Measurements from ENCODE around the gene CD109. TPM values are rescaled to one million over a fixed set of nuclear protein-coding genes. Genes with fewer than 3 reads are reported as not detected.

CD109 gene
- under 1 TPM in 1 of 6 donors, not detected in 5; 0.07 TPM for polyA plus RNA-seq (ENCODE audit: low read depth in 6 of 6)

- peak; percentile 35 to 60 for ATAC-seq (ENCODE audit: low read depth in 2 of 2)
- Mint-ChIP-seq H3K4me1 (peaks cover 13 to 25% (median 17%) of the 10 kb centered on the region in 3 donors), H3K36me3 (peaks cover 0 to 4% of the 10 kb centered on the region in 2 donors), H3K9me3 (peaks cover 0 to 6% (median 2%) of the 10 kb centered on the region in 7 donors), H3K4me3 (peak within 1 kb of the TSS; percentile 69 to 92 (median 84)), H3K27ac (no peak within 1 kb of the TSS), H3K27me3 (peaks cover 40 to 69% (median 54%) of the 10 kb centered on the region in 3 donors)
- peak; percentile 10 for DNase-seq
Observed at GRCh38 chr6:73695619-73696421, at the start of gene CD109. Gene CD109 (plus strand): TSS chr6:73696203. CDS start chr6:73696216, 13 bp downstream.

- ATAC-seq (ENCODE audit: low read depth in 2 of 2) (no peak), DNase-seq (no peak)
- H3K27ac Mint-ChIP-seq, result no peak overlapping the region
- H3K36me3 Mint-ChIP-seq, result peaks cover 7 to 10% of the 10 kb centered on the region in 2 donors
- H3K9me3 Mint-ChIP-seq, result no peaks in the 10 kb centered on the region
- peak overlapping the region in 1 of 8 donors; percentile 22 for H3K4me3 Mint-ChIP-seq
- peaks cover 12 to 15% (median 15%) of the 10 kb centered on the region in 3 donors for H3K4me1 Mint-ChIP-seq
- no peaks in the 10 kb centered on the region for H3K27me3 Mint-ChIP-seq
Observed at GRCh38 chr6:73648166-73648565, 47.8 kb upstream of the CD109 start.

- H3K4me3 Mint-ChIP-seq, result no peak overlapping the region
- H3K27ac Mint-ChIP-seq, result peak overlapping the region in 1 of 6 donors; percentile 49
- peaks cover 7 to 10% of the 10 kb centered on the region in 2 donors for H3K36me3 Mint-ChIP-seq
Observed at GRCh38 chr6:73649783-73650182, 46.2 kb upstream of the CD109 start.

GRCh38 chr6:73652637-73653570, 43.1 kb upstream of the CD109 start:
- Mint-ChIP-seq H3K27ac (peak overlapping the region; percentile 88 to 99 (median 96)), H3K4me1 (peaks cover 14 to 19% (median 15%) of the 10 kb centered on the region in 3 donors), H3K36me3 (peaks cover 7 to 10% of the 10 kb centered on the region in 2 donors), H3K27me3 (no peaks in the 10 kb centered on the region), H3K4me3 (peak overlapping the region; percentile 90 to 99 (median 97)), H3K9me3 (no peaks in the 10 kb centered on the region)
- ATAC-seq (ENCODE audit: low read depth in 2 of 2) (peak; percentile 54 to 55), DNase-seq (peak; percentile 69)

More at GRCh38 chr6:73649783-73650182, 46.2 kb upstream of the CD109 start:
- Mint-ChIP-seq H3K27me3 (no peaks in the 10 kb centered on the region), H3K9me3 (no peaks in the 10 kb centered on the region), H3K4me1 (peaks cover 19 to 20% (median 19%) of the 10 kb centered on the region in 3 donors)
- DNase-seq (no peak), ATAC-seq (ENCODE audit: low read depth in 2 of 2) (no peak)

- Mint-ChIP-seq H3K4me1 (peaks cover 14 to 19% (median 15%) of the 10 kb centered on the region in 3 donors), H3K36me3 (peaks cover 6 to 7% of the 10 kb centered on the region in 2 donors), H3K27me3 (no peaks in the 10 kb centered on the region), H3K4me3 (peak within 1 kb of the TSS; percentile 90 to 99 (median 98)), H3K27ac (peak within 1 kb of the TSS; percentile 88 to 99 (median 96)), H3K9me3 (no peaks in the 10 kb centered on the region)
- ATAC-seq (ENCODE audit: low read depth in 2 of 2), result peak; percentile 83 to 86
- DNase-seq, result peak; percentile 86
Observed at GRCh38 chr6:73653571-73654424, 42.2 kb upstream of the CD109 start, which contains the start of gene SLC17A5. Gene SLC17A5 (minus strand): TSS chr6:73653992. CDS start chr6:73653886, 106 bp downstream.

GRCh38 chr6:73655341-73655917, 40.6 kb upstream of the CD109 start:
- DNase-seq (no peak), ATAC-seq (ENCODE audit: low read depth in 2 of 2) (no peak)
- no peaks in the 10 kb centered on the region for H3K9me3 Mint-ChIP-seq
- no peaks in the 10 kb centered on the region for H3K27me3 Mint-ChIP-seq
- H3K27ac Mint-ChIP-seq, result peak overlapping the region in 3 of 6 donors; percentile 28 to 75 (median 36)
- peaks cover 13 to 15% (median 15%) of the 10 kb centered on the region in 3 donors for H3K4me1 Mint-ChIP-seq
- peak overlapping the region in 7 of 8 donors; percentile 3 to 99 (median 97) for H3K4me3 Mint-ChIP-seq
- no peaks in the 10 kb centered on the region for H3K36me3 Mint-ChIP-seq

- Mint-ChIP-seq H3K27ac (no peak overlapping the region), H3K36me3 (no peaks in the 10 kb centered on the region), H3K9me3 (no peaks in the 10 kb centered on the region), H3K4me1 (peaks cover 9 to 15% (median 13%) of the 10 kb centered on the region in 3 donors), H3K4me3 (peak overlapping the region in 1 of 8 donors; percentile 58), H3K27me3 (no peaks in the 10 kb centered on the region)
- no peak for DNase-seq
- ATAC-seq (ENCODE audit: low read depth in 2 of 2), result no peak
Observed at GRCh38 chr6:73656531-73657145, 39.4 kb upstream of the CD109 start.

GRCh38 chr6:73657201-73657600, 38.8 kb upstream of the CD109 start:
- DNase-seq (no peak), ATAC-seq (ENCODE audit: low read depth in 2 of 2) (no peak)
- Mint-ChIP-seq H3K27me3 (no peaks in the 10 kb centered on the region), H3K27ac (peak overlapping the region in 1 of 6 donors; percentile 11), H3K4me1 (peaks cover 9 to 15% (median 13%) of the 10 kb centered on the region in 3 donors), H3K4me3 (peak overlapping the region in 1 of 8 donors; percentile 58), H3K36me3 (no peaks in the 10 kb centered on the region), H3K9me3 (no peaks in the 10 kb centered on the region)

GRCh38 chr6:73664701-73665100, 31.3 kb upstream of the CD109 start:
- ATAC-seq (ENCODE audit: low read depth in 2 of 2), result no peak
- H3K27ac Mint-ChIP-seq, result no peak overlapping the region
- no peaks in the 10 kb centered on the region for H3K4me1 Mint-ChIP-seq
- no peak overlapping the region for H3K4me3 Mint-ChIP-seq
- no peaks in the 10 kb centered on the region for H3K36me3 Mint-ChIP-seq
- no peak for DNase-seq
- H3K27me3 Mint-ChIP-seq, result peaks cover 0 to 21% (median 8%) of the 10 kb centered on the region in 3 donors
- no peaks in the 10 kb centered on the region for H3K9me3 Mint-ChIP-seq

GRCh38 chr6:73665686-73666319, 30.2 kb upstream of the CD109 start:
- Mint-ChIP-seq H3K27ac (no peak overlapping the region), H3K27me3 (peaks cover 10 to 27% (median 12%) of the 10 kb centered on the region in 3 donors), H3K9me3 (no peaks in the 10 kb centered on the region), H3K4me3 (no peak overlapping the region), H3K4me1 (no peaks in the 10 kb centered on the region), H3K36me3 (no peaks in the 10 kb centered on the region)
- DNase-seq (no peak), ATAC-seq (ENCODE audit: low read depth in 2 of 2) (no peak)

GRCh38 chr6:73666393-73666792, 29.6 kb upstream of the CD109 start:
- ATAC-seq (ENCODE audit: low read depth in 2 of 2), result no peak
- H3K9me3 Mint-ChIP-seq, result no peaks in the 10 kb centered on the region
- H3K36me3 Mint-ChIP-seq, result no peaks in the 10 kb centered on the region
- H3K4me3 Mint-ChIP-seq, result no peak overlapping the region
- no peak for DNase-seq
- H3K27ac Mint-ChIP-seq, result no peak overlapping the region
- H3K27me3 Mint-ChIP-seq, result peaks cover 12 to 27% (median 16%) of the 10 kb centered on the region in 3 donors
- H3K4me1 Mint-ChIP-seq, result no peaks in the 10 kb centered on the region
